ENCODE data around the gene ACSBG1.

ACSBG1 gene

GRCh38 chr15:78139578-78139977 is 94.8 kb downstream of the ACSBG1 start:
- in situ Hi-C loops (cut with HindIII; ENCODE audit: low sequenced_read_pairs), result no loop called here
- TF ChIP-seq CTCF (IDR thresholded peaks at IDR 0.05; ENCODE audit: low read depth, low read length), result no peak
- DNase-seq (ENCODE audit: low read depth, low spot score), result no peak
- no peak overlapping the region for H3K4me3 ChIP-seq (ENCODE audit: low read depth, low read length)

- no peak for TF ChIP-seq CTCF (IDR thresholded peaks at IDR 0.05; ENCODE audit: low read depth, low read length)
- no peak for DNase-seq (ENCODE audit: low read depth, low spot score)
- H3K4me3 ChIP-seq (ENCODE audit: low read depth, low read length), result no peak overlapping the region
- in situ Hi-C loops (cut with HindIII; ENCODE audit: low sequenced_read_pairs), result no loop called here
Measured at GRCh38 chr15:78133801-78134200, 100.6 kb downstream of the ACSBG1 start.

- DNase-seq (ENCODE audit: low read depth, low spot score), result peak; percentile 45
- TF ChIP-seq CTCF (IDR thresholded peaks at IDR 0.05; ENCODE audit: low read depth, low read length), result peak; percentile 56
- H3K4me3 ChIP-seq (ENCODE audit: low read depth, low read length), result peak within 1 kb of the TSS; percentile 62
- in situ Hi-C loops (cut with HindIII; ENCODE audit: low sequenced_read_pairs), result no loop called here
Measured at GRCh38 chr15:78131295-78132061, 102.9 kb downstream of the ACSBG1 start, which contains the start of gene CIB2. TSS of gene CIB2 (minus strand) at chr15:78131445. CDS start at chr15:78131215, 230 bp downstream.

GRCh38 chr15:78130466-78131294 is 103.7 kb downstream of the ACSBG1 start:
- TF ChIP-seq CTCF (IDR thresholded peaks at IDR 0.05; ENCODE audit: low read depth, low read length), result no peak
- no peak for DNase-seq (ENCODE audit: low read depth, low spot score)
- in situ Hi-C loops (cut with HindIII; ENCODE audit: low sequenced_read_pairs), result no loop called here
- H3K4me3 ChIP-seq (ENCODE audit: low read depth, low read length), result peak overlapping the region; percentile 17

GRCh38 chr15:78129751-78130287 is 104.5 kb downstream of the ACSBG1 start:
- DNase-seq (ENCODE audit: low read depth, low spot score), result no peak
- H3K4me3 ChIP-seq (ENCODE audit: low read depth, low read length), result no peak overlapping the region
- in situ Hi-C loops (cut with HindIII; ENCODE audit: low sequenced_read_pairs), result no loop called here
- no peak for TF ChIP-seq CTCF (IDR thresholded peaks at IDR 0.05; ENCODE audit: low read depth, low read length)

- H3K4me3 ChIP-seq (ENCODE audit: low read depth, low read length), result no peak overlapping the region
- DNase-seq (ENCODE audit: low read depth, low spot score), result no peak
- in situ Hi-C loops (cut with HindIII; ENCODE audit: low sequenced_read_pairs), result no loop called here
- TF ChIP-seq CTCF (IDR thresholded peaks at IDR 0.05; ENCODE audit: low read depth, low read length), result no peak
Measured at GRCh38 chr15:78129077-78129750, 105.2 kb downstream of the ACSBG1 start.
